NCI-H2196 treated with DMSO at 0.1 percent for 48 hours (cell line): Measurements from ENCODE around the gene GPR146.

Source experiments
- DNase-seq: peaks from one replicate; lab custom pipeline; 2025; ENCODE audit not compliant: unreplicated experiment; lab: John Stamatoyannopoulos, UW

GPR146 gene

GRCh38 chr7:1011297-1012003, 32.9 kb upstream of the GPR146 start:
- no peak for DNase-seq

- no peak for DNase-seq
Observed at GRCh38 chr7:1012004-1012715, 32.2 kb upstream of the GPR146 start.

- no peak for DNase-seq
Observed at GRCh38 chr7:1012716-1013095, 31.6 kb upstream of the GPR146 start.

GRCh38 chr7:1013581-1013980, 30.8 kb upstream of the GPR146 start:
- DNase-seq, result no peak

- no peak for DNase-seq
Observed at GRCh38 chr7:1014681-1015080, 29.7 kb upstream of the GPR146 start.

GRCh38 chr7:1015196-1016121, 28.9 kb upstream of the GPR146 start:
- DNase-seq, result no peak

- no peak for DNase-seq
Observed at GRCh38 chr7:1016577-1017531, 27.5 kb upstream of the GPR146 start.

- no peak for DNase-seq
Observed at GRCh38 chr7:1017586-1018333, 26.6 kb upstream of the GPR146 start.

GRCh38 chr7:1018334-1018695, 26.0 kb upstream of the GPR146 start:
- no peak for DNase-seq

GRCh38 chr7:1019255-1019785, 25.0 kb upstream of the GPR146 start:
- no peak for DNase-seq

- DNase-seq, result no peak
Observed at GRCh38 chr7:1019789-1020610, 24.3 kb upstream of the GPR146 start.

- no peak for DNase-seq
Observed at GRCh38 chr7:1020849-1021251, 23.5 kb upstream of the GPR146 start.

- DNase-seq, result no peak
Observed at GRCh38 chr7:1021366-1021765, 23.0 kb upstream of the GPR146 start.

GRCh38 chr7:1021931-1022330, 22.4 kb upstream of the GPR146 start:
- no peak for DNase-seq

GRCh38 chr7:1022356-1022755, 22.0 kb upstream of the GPR146 start:
- no peak for DNase-seq

GRCh38 chr7:1022801-1023465, 21.4 kb upstream of the GPR146 start:
- no peak for DNase-seq

GRCh38 chr7:1024331-1024841, 20.0 kb upstream of the GPR146 start:
- no peak for DNase-seq
